ENCODE results near the gene CHDH.

CHDH gene

DNA sequence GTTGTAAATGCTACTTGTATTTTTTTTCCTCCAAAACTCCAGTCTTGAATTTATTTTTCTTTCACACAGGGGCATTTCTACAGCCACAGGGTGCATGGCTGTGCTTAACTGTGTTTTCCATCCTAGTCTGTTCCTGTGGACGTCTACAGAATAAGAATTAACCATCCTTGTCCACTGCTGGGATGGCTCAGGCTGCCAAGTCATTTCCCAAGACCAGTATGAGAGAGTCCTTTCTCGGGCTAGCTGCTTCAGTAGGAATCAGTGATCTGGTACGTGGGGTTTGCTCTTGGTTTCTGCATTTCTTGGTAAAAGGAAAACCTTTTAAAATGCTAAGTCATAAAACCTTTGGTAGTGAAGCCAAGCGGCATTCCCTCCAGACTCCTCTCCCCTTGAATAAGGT, 29.8 kb downstream of the CHDH start:
- no peak overlapping the region for H3K4me3 Mint-ChIP-seq

DNA sequence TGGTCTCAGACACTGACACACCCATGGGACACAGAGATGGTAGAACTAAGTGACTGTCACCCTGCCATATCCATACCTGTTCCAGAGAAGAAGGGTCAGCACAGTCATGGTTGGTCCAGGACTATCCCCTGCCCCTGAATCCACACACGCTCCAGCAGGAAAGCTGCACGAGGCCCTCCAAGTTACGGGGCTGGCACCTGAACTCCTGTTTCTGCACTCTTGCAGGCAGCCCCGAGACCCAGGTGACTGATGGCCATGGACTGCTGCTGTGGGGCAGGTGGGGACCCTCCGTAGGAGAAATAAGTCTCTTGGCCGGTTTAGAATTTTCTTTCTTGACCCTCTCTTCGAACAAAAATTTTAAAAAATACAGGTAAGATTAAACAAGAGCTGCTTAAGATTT, 30.6 kb downstream of the CHDH start:
- Mint-ChIP-seq H3K27ac (no peak overlapping the region), H3K36me3 (ENCODE audit: low read depth) (no peaks in the 10 kb centered on the region), H3K4me1 (peaks cover 3% of the 10 kb centered on the region), H3K9me3 (no peaks in the 10 kb centered on the region), H3K4me3 (no peak overlapping the region), H3K27me3 (ENCODE audit: low read depth) (no peaks in the 10 kb centered on the region)
- TF ChIP-seq, protein P1, sequence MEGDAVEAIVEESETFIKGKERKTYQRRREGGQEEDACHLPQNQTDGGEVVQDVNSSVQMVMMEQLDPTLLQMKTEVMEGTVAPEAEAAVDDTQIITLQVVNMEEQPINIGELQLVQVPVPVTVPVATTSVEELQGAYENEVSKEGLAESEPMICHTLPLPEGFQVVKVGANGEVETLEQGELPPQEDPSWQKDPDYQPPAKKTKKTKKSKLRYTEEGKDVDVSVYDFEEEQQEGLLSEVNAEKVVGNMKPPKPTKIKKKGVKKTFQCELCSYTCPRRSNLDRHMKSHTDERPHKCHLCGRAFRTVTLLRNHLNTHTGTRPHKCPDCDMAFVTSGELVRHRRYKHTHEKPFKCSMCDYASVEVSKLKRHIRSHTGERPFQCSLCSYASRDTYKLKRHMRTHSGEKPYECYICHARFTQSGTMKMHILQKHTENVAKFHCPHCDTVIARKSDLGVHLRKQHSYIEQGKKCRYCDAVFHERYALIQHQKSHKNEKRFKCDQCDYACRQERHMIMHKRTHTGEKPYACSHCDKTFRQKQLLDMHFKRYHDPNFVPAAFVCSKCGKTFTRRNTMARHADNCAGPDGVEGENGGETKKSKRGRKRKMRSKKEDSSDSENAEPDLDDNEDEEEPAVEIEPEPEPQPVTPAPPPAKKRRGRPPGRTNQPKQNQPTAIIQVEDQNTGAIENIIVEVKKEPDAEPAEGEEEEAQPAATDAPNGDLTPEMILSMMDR (IDR thresholded peaks at IDR 0.05; ENCODE audit: unreplicated experiment in 3 of 3), result no peak

More for the DNA sequence above, 29.8 kb downstream of the CHDH start:
- TF ChIP-seq, protein P1 (IDR thresholded peaks at IDR 0.05; ENCODE audit: unreplicated experiment in 3 of 3), result no peak
- H3K9me3 Mint-ChIP-seq, result no peaks in the 10 kb centered on the region
- H3K36me3 Mint-ChIP-seq (ENCODE audit: low read depth), result no peaks in the 10 kb centered on the region
- H3K27ac Mint-ChIP-seq, result peak overlapping the region in 1 of 3 experiments; percentile 15
- H3K4me1 Mint-ChIP-seq, result peaks cover 7% of the 10 kb centered on the region
- H3K27me3 Mint-ChIP-seq (ENCODE audit: low read depth), result no peaks in the 10 kb centered on the region

DNA sequence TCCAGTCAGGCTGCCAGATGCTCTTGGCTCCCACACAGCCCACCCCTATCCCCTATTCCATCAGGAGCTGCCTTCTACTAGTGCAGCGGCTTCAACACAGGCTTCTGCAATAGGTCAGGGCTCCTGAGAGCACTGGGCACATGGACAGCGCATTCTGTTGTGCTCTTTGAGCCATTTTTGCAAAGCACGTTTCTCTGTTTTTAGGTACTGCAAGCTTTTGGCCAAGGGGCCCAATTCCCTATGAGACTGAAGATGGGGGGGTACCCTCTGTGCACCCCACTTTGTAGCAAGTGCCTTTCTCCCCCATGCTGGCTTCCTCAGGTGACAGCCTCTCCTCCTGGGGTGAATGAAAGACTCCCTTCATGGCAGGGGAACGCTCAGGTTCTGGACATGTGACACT, 31.2 kb downstream of the CHDH start:
- TF ChIP-seq, protein P1 (IDR thresholded peaks at IDR 0.05; ENCODE audit: unreplicated experiment in 3 of 3), result no peak
- Mint-ChIP-seq H3K9me3 (no peaks in the 10 kb centered on the region), H3K27ac (no peak overlapping the region), H3K4me1 (no peaks in the 10 kb centered on the region), H3K36me3 (ENCODE audit: low read depth) (no peaks in the 10 kb centered on the region), H3K27me3 (ENCODE audit: low read depth) (no peaks in the 10 kb centered on the region), H3K4me3 (no peak overlapping the region)

DNA sequence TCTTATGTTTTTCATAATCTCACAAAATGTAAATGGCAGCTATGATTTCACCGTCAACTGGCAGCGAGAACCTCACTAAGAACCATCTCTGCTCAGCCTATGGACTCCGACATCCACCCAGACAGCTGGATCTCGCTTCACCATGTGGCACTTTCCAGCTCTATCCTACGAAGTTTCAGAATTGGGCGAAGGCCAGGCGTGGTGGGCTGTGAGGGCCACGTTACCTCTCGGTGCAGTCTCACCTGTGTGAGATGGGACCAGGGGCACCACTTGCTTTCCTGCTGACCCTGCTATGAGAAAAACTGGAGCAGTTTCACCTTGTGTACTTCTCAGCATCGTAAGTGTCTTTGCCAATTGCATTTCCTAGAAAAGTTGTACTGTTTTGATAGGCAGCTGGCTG, 32.3 kb downstream of the CHDH start:
- no peaks in the 10 kb centered on the region for H3K4me1 Mint-ChIP-seq
- no peak overlapping the region for H3K4me3 Mint-ChIP-seq
- H3K27me3 Mint-ChIP-seq (ENCODE audit: low read depth), result no peaks in the 10 kb centered on the region
- TF ChIP-seq, protein P1 (IDR thresholded peaks at IDR 0.05; ENCODE audit: unreplicated experiment in 3 of 3), result no peak
- H3K27ac Mint-ChIP-seq, result no peak overlapping the region
- H3K9me3 Mint-ChIP-seq, result no peaks in the 10 kb centered on the region
- H3K36me3 Mint-ChIP-seq (ENCODE audit: low read depth), result no peaks in the 10 kb centered on the region

DNA sequence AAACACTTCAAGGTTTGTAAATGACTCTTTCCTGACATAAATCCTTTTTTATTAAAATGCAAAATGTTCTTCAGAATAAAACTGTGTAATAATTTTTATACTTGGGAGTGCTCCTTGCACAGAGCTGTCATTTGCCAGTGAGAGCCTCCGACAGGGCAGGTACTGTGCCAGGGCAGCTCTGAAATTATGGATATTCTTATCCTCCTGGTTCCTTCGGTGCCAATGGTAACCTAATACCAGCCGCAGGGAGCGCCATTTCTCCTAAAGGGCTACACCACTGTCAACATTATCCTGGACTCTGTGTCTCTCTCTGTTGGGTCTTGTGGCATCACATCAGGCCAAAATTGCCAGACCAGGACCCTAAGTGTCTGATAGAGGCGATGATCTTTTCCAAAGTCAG, 33.0 kb downstream of the CHDH start:
- H3K27ac Mint-ChIP-seq, result no peak overlapping the region
- H3K4me1 Mint-ChIP-seq, result no peaks in the 10 kb centered on the region
- H3K27me3 Mint-ChIP-seq (ENCODE audit: low read depth), result no peaks in the 10 kb centered on the region
- H3K4me3 Mint-ChIP-seq, result no peak overlapping the region
- no peaks in the 10 kb centered on the region for H3K9me3 Mint-ChIP-seq
- H3K36me3 Mint-ChIP-seq (ENCODE audit: low read depth), result no peaks in the 10 kb centered on the region
- TF ChIP-seq, protein P1 (IDR thresholded peaks at IDR 0.05; ENCODE audit: unreplicated experiment in 3 of 3), result no peak

DNA sequence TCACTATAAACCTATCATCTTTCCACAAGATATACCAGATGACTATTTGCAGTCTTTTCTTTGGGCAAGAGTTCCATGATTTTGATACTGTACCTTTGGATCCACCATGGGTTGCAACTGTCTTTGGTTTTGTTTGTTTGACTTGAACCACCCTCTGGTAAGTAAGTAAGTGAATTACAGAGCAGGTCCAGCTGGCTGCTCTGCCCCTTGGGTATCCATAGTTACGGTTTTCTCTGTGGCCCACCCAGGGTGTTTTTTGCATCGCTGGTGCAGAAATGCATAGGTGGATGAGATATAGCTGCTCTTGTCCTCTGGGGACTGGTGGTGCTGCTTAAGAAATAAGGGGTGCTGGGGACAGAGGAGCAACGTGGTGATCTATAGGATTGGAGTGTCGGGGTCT, 33.8 kb downstream of the CHDH start:
- Mint-ChIP-seq H3K36me3 (ENCODE audit: low read depth) (no peaks in the 10 kb centered on the region), H3K9me3 (no peaks in the 10 kb centered on the region), H3K27ac (no peak overlapping the region), H3K4me3 (no peak overlapping the region), H3K27me3 (ENCODE audit: low read depth) (no peaks in the 10 kb centered on the region), H3K4me1 (peaks cover 3% of the 10 kb centered on the region)
- TF ChIP-seq, protein P1 (IDR thresholded peaks at IDR 0.05; ENCODE audit: unreplicated experiment in 3 of 3), result no peak
